Activated T-cell treated with anti-CD3 and anti-CD28 coated beads for 24 hours (primary cell): ENCODE data around the gene HPCA.
"Not testable (repeated sequence)": the region's sequence is repeated elsewhere in the genome, so short reads cannot be mapped to it uniquely, and the experiment has no call there.

Source experiments
- DNase-seq: peaks from one replicate; pipeline ENCODE4 v3.0.0-alpha.2; 2020; ENCODE audit warnings: low read depth

Gene HPCA

DNA sequence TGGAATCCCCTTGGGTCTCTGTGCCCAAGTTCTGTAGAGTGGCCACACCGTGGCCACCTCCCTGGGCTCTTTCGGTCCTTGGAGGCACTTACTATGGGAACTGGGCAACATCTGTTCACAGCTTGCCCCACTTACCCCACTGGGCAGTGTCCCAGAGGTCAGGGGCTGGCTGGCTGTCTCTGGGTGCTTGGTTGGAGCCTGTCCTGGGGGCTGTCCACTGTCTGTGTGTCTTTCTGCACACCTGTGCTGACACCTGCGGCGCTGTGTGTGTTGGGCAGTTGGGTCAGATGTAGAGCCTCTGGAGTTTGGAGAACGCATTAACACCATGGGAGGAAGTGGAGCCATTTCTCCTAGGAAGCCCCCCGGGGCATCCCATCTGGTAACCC lies 16.2 kb downstream of the HPCA start:
- no peak for DNase-seq

GRCh38 chr1:32903991-32904785 lies 17.9 kb downstream of the HPCA start:
- DNase-seq: no peak

DNA sequence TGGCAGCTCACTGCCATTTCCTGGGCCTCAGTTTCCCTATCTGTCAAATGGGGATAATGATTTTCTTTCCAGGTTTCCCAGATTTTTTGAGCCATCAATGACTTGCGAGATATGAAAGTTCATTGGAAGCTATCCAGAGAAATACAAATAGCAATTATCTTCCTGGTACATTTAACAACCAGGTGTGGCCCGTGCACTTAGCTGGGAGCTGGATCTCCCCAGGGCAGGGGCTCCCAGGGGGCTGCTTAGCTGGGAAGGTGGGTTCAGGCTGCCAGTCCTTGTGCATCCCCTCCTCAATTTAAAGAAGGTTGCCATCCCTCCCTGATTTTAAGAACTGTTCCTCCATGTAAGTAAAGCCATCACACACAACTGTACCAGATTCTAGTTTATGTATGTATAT lies 18.5 kb downstream of the HPCA start:
- DNase-seq: no peak

- not testable (repeated sequence) for DNase-seq
These were observed 19.3 kb downstream of the HPCA start for GRCh38 chr1:32905588-32905987.

- DNase-seq: no peak
These were observed 20.4 kb downstream of the HPCA start for GRCh38 chr1:32906654-32907053.

DNA sequence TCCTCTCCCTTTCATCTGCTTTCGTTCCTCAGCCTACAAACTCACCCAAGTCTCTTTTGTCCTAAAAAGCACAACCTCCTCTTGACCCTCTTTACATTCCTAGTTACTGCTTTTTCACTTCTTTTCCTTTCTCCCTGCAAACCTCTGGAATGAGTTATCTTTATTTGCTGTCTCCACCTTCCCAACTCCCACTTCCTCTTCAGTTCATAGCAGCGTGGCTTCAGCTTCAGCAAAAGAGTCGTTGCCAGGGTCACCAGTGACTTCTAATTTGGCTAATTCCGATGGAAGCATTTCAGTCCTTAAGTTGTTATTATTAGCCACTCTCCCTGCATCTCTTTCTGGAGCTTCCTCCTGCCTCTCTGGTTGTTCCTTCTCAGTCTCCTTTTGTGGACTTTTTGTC lies 21.1 kb downstream of the HPCA start:
- no peak for DNase-seq

DNA sequence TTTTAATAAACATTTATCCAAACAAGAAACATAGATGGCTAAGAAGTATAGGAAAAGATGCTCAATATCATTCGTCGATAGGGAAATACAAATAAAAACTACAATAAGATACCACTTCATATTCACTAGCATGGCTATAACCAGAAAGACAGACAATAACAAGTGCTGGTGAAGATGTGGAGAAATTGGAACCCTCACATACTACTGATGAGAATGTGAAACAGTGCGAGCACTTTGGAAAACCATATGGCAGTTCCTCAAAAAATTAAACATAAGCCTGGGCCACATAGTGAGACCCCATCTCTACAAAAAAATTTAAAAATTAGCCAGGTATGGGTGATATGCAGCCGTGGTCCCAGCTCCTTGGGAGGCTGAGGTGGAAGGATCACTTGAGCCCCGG lies 24.0 kb downstream of the HPCA start:
- DNase-seq: no peak

- no peak for DNase-seq
These were observed 29.7 kb downstream of the HPCA start for GRCh38 chr1:32915766-32916706.

DNA sequence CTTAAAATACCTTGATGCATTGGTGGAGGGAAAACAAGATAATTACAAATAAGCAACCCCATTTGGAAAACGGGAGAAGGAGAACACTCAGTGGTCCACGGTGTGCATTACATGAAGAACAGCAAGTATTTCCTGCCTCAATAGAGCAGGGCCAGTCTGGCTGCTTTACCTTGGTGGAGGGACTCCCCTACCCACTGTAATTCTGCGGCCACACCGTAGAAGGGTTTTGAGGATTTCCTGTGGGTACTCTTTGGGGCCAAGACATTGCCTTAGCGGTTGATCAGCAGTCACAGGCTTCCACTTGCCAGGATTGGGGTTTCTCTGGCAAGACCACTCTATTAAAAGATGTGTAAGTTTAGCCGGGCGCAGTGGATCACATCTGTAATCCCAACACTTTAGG lies 31.2 kb downstream of the HPCA start:
- no peak for DNase-seq

DNA sequence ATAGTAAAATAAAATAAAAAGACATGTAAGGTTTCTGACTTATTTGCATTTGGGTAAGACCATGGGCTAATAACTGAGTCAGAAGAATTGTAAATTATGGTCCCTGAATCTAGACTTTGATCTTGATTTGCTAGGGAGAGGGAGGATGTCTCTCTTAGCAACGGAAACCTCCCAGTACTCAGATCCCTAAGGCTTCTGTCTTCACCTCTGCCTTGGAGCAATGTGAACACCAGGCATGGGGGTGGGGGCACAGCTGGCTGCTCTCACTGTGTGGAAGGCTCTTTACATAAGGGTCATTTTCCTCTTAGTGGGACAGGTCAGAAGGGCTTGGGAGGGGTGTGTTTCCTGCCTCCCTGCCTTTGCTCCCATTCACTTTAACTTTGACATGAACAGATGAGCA lies 31.9 kb downstream of the HPCA start:
- no peak for DNase-seq

GRCh38 chr1:32919811-32920733 lies 33.8 kb downstream of the HPCA start:
- no peak for DNase-seq

DNA sequence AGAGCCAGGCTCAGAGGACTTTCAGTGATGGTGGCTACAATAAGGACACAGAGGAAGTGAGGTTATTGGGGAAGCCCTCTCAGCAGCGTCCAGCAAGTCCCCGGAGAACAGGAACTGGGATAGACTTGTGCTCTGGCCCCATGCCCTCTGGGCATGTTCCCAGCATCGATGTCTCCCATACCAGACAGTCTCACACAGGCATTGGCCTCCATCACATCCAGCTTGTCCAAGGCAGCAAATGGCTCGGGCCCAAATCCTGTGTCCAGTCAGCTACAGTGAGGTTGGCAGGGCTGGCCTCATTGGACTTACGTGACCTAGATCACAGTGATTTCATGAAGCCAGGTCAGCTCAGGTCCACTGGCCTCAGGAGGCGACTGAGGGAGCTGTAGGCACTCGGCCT lies 34.5 kb downstream of the HPCA start:
- no peak for DNase-seq

DNA sequence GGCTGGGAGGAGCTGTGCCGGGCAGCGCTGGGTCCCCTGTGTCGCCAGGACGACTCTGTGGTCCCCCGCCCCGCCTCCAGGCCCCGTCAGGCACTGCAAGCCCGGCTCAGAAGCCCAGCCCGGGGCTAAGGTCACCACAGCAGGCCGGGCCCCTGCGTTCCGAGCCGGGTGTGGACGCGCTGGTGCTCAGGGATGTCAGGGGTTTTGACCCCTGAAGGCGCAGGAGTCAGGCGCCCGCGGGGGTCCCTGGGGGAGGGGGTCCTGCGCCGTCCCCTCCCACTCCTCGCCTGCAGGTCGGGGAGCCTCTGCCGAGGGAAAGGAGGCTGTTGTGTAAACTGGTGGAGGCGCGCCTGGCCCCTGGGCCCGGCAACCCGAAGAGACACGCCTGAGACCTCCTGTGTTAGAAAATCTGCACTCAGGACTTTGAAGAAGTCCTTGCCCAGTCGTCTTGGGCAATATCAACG lies 38.6 kb downstream of the HPCA start:
- no peak for DNase-seq

DNA sequence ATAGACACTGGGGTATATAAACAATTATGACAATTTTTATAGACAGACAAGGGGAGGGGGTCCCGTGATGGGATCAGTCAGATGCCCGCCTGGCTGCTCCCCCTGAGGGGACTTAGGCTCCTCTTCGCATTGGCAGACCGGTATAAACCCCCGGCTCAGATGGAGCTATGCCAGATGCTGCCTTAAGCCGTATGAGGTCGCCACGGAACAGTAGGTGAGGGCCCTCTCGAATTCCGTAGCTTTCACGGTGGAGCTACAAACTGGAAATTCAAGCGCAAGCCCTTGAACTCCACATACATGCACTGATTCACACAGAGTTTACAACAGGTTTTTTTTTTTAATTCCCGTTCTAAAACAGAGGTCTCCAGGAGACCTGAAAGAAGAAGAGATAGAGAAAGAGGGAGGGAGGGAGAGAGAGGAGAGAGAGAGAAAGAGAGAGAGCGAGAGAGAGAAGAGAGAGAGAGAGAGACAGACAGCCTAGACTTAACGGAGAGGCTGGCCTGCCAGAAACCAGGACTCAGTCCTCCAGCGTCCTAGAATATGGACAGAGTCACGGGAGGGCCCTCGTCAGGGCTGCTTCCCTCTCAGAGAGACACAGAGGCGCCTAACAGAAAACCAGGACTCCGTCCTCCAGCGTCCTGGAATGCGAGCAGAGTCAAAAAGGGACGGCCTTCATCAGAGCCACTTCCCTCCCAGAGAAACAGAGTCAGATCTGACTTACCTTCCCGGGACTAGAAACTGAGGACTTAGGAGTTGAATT lies 39.3 kb downstream of the HPCA start:
- no peak for DNase-seq

DNA sequence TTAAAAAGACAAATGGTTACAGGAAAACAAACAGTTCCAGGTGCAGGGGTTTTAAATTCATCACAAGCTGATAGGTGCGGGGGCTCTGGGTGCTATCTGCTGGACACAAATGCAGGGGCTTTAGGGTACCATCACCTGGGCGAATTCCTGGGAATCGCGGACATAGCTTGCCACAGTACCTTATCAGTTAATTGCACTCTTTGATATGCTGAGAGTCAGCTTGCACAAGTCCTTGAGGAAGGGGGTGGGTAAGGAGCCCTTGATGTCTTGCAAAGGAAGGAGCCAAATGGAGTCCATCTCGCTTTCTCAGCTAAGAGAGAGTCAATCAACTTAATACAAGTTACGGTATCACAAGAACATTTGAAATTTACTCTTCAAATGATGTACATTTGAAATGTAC lies 40.3 kb downstream of the HPCA start:
- no peak for DNase-seq

DNA sequence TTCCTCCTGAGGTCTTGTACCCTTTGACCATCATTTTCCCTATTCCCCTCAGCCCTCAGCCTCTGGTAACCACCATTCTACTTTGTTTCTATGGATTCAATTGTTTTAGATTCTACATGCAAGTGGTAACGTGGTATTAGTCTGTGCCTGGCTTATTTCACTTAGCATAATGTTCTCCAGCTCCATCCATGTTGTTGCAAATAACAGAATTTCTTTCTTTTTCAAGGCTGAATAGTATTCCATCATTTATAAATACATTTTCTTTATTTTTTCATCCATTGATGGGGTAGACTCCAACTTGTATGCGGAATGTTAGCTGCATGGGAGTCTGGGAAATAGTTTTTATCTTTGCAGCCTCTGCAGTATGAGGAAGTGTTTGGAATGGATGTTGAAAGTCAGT lies 41.1 kb downstream of the HPCA start:
- no peak for DNase-seq

DNA sequence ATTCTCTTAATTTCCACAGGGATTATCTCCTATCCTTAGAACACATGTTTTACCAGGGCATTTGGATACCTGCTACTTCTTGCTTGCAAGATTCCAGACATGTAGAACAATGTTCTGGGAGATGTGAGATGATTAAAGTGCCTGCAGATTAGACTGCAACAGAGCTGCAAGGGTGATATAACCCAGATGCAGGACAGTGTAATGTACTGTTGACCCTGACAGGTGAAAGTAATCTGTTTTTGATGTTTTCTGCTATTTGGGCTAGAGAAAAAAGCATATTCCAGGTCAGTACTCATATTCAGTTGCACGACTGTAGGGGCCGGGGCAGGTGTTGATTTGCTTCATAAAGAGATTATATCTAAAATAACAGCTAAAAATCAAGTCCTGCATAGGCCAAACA lies 42.0 kb downstream of the HPCA start:
- no peak for DNase-seq

DNA sequence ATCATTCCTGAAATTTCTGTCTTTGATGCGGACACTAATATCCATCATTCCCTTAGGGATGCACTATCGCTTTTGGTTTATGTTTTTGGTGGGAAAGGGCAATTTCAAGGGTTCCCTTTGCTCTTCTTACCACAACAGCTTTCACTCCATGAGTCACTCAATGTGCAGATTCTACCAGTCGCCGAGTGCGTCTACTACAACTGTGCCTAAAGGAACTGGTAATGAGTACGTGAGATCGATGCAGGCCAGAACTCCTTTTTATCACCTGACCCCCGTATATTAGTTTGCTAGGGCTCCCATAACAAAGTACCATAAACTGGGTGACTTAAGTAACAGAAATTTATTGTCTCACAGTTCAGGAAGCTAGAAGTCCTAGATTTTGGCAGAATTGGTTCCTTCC lies 42.4 kb downstream of the HPCA start:
- no peak for DNase-seq

GRCh38 chr1:32929366-32929765 lies 43.1 kb downstream of the HPCA start:
- DNase-seq: no peak

- no peak for DNase-seq
These were observed 45.5 kb downstream of the HPCA start for GRCh38 chr1:32931760-32932159.

GRCh38 chr1:32933742-32934322 lies 47.5 kb downstream of the HPCA start:
- DNase-seq: no peak
